Retina (tissue), 1 donor: ENCODE measurements around the gene UQCRHL.

ENCODE experiments used
- DNase-seq: peaks from one replicate; pipeline ENCODE4 v3.0.0-alpha.2; 2016

UQCRHL gene

DNA sequence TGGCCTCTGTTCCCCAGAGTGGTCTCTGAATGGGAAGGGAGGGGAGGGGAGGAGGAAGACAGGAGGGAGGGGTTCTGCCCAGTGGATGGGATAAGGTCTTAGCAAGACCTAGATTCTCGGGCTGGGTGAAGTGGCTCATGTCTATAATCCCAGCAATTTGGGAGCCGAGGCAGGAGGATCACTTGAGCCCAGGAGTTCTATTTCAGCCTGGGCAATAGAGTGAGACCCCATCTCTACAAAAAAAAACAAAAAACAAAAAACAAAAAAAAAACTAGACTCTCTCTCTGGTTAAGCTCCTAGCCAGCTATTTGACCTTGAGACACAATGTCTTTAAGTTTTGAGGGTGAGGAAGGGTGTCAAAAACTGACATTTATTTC, 11.4 kb downstream of the UQCRHL start:
- no peak for DNase-seq

- DNase-seq, result no peak
Measured at GRCh38 chr1:15788624-15789301, 18.7 kb downstream of the UQCRHL start.

GRCh38 chr1:15786581-15786980, 20.9 kb downstream of the UQCRHL start:
- DNase-seq, result no peak

- DNase-seq, result no peak
Measured at GRCh38 chr1:15785683-15786082, 21.8 kb downstream of the UQCRHL start.

DNA sequence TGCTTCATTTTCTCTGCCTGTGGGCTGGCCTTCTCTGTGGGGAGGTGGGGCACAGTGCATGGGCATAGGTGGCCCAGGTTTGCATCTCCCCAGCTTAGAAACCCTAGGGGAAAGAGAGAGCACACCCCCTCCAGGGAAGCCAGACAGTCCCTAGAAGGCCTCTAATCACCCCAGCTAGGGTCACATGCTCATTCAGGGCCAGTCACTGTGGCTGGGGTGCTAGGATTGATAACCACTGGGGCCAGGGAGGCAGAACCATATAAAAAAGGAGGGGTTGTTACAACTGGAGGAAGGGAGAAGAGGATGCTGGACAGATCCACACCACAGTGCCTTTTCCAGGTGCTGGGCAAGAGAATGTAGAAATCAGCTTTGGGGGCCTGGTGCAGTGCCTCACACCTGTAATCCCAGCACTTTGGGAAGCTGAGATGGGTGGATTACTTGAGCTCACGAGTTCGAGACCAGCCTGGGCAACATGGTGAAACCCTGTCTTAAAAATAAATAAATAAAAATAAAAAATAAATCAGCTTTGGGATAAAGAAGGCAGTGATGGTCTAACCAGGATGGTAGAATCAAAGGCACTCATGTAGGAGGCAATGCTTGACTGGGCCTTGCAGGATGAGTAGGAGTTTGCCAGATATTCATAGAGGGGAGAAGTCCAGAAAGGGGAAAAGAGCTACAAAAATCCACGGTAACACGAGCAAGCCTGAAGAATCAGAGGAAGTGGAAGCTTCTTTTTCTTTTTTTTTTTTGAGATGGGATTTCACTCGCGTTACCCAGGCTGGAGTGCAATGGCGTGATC, 29.3 kb downstream of the UQCRHL start:
- DNase-seq, result no peak

DNA sequence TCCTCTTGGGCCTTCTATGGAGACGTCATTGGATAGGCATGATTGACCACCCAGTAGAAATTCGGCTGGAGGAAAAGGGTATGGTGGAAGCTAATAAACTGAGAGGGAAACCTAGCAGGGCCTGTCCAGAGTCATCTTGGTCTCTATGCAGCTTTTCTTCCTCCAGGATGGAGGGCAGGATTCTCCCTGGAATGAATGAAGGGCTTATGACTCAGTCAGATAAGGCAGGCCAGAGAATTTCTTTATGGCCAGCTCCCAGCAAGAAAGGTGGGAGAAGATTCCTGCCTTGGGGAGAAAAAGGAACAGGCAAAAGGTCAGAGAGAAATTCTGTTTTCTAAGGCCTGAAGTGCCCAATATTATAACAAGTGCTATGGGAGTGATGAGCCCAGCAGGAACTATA, 31.7 kb downstream of the UQCRHL start:
- DNase-seq, result no peak

DNA sequence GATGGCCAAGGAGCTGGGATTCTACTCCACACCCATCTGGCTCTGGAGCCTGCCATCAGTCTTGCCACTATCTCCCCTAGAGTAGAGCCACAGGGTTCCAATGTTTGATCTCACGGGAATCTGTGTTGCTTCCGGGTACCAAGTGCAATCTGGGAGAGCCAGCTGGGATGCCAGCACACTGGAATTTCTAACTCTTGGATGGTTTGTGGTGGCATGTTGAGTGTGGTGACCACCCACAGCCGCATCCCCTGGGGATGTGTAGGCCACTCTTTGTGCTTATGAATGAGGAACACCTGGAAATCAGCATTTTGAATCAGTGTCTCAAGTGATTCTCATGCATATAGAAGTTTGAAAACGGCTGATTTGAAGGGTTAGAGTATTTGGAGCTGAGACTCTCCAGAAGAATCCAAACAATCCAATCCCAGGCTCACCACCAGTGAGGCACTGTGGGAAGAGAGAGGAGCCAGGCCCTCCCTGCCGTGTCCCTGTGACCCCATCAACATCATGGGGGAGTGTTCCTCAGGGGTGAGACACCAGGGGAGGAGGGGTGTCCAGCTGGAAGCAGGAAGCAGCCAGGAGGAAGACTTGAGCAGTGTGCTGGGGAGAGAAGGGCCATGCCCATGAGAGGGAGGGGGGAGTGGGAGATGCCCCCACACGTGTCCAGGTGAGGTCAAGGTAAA, 35.5 kb downstream of the UQCRHL start:
- no peak for DNase-seq

DNA sequence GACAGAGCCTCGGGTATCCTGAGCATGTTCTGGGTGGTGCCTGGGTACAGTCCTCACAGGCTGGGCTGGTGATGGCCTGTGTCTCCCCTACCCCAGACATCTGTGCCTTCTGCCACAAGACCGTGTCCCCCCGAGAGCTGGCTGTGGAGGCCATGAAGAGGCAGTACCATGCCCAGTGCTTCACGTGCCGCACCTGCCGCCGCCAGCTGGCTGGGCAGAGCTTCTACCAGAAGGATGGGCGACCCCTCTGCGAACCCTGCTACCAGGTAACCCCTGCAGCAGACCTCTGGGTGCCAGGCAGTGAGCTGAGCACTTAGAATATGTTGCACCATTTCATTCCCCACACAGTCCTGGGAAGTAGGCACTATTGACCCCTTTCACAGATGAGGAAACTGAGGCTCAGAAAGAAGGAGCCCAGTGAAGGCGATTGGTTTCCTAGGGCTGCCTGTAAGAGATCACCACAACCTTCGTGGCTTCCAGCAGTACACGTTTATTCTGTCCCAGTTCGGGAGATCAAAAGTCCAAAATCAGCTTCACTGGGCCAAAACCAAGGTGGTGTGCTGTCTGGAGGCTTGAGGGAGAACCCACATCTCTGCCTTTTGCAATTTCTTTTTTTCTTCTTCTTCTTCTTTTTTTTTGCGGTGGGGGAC, 37.0 kb downstream of the UQCRHL start:
- no peak for DNase-seq

- DNase-seq, result no peak
Measured at GRCh38 chr1:15768388-15768787, 39.1 kb downstream of the UQCRHL start.

DNA sequence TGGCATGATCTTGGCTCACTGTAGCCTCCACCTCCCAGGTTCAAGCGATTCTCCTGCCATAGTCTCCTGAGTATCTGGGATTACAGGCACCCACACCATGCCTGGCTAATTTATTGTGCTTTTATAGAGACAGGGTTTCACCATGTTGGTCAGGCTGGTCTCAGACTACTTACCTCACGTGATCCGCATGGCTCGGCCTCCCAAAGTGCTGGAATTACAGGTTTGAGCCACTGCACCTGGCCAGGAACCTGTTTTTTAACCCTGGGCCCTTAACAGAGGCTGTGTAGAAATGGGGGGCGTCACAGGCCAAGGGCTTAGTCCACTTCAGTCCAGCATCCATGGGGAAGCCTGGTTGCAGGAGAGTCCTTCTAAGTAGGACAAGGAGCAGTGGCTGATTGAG, 39.5 kb downstream of the UQCRHL start:
- no peak for DNase-seq

DNA sequence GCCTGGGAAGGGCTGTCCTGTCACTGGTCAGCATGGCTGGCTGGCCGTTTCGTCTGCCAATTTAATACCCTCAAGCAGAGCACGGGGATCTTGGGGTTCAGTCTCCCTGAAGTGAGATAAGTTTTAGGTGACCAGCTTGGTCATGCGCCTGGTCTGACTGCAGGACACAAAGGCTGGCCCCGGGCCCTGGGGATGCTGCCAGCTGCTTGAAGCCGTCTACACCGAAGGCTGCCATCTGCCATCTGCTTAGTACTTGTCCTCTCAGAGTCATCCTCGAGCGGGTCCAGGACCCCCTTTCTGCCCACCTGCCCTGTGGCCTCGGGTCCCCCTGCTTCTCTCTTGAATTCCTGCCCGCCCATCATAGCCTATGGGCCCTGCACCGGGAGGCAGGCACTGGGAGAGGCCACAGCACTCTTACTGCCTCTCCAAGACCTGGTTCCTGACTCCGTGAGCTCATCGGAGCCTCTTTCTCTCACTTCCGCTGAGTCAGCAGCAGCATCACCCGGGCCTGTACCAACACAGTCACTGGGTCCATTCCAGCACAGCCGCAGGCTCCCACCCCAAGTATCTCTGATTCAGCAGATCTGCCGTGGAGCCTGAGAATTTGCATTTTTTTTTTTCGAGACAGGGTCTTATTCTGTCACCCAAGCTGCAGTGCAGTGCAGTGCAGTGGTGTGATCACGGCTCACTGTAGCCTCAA, 41.8 kb downstream of the UQCRHL start:
- no peak for DNase-seq

DNA sequence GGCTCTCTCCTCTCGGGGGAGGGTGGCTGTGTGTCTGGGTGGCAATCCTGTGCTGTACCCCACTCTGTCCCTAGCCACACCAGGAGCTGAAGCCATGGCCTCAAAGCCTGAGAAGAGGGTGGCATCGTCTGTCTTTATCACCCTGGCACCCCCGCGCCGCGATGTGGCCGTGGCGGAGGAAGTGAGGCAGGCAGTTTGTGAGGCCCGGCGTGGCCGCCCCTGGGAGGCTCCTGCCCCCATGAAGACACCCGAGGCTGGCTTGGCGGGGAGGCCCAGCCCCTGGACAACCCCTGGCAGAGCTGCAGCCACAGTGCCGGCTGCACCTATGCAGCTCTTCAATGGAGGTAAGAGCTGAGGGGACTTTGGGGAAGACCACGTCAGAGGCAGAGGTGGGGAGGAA, 42.6 kb downstream of the UQCRHL start:
- no peak for DNase-seq

GRCh38 chr1:15764269-15764764, 43.1 kb downstream of the UQCRHL start:
- DNase-seq, result no peak

GRCh38 chr1:15762546-15762945, 44.9 kb downstream of the UQCRHL start:
- DNase-seq, result no peak

GRCh38 chr1:15761366-15762128, 45.9 kb downstream of the UQCRHL start:
- DNase-seq, result no peak

DNA sequence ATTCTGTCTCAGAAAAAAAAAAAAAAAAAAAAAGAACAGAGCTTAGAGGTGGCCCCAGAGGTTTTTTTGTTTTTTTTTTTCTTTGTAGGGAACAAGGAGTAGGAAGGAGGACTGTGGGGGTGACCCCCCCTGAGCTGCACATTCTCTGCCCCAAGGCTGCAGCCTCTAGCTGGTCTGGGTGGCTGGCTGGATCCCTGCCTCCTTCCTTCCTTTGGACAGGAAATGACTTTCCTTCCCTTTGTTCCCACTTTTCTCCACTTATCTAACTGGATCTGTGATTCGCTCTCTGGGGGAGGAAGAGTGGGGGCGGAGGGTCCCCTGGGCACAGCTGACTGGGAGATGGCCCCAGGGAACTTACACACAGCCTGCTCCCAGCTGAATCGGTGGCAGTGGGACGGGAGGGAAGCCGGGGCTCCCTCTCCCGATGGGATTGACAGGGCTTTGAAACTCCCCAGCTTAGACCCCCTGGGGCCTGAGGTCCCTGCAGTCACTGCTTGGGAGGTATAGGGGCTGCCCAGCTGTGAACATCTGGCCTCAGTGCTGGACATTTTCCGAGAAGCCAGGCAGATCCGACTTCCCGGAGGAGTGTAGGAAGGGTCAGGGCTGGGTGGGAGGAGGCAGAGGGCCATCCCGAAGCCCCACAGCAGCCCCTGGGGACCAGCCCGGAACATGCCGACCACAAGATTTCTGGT, 46.8 kb downstream of the UQCRHL start:
- no peak for DNase-seq

DNA sequence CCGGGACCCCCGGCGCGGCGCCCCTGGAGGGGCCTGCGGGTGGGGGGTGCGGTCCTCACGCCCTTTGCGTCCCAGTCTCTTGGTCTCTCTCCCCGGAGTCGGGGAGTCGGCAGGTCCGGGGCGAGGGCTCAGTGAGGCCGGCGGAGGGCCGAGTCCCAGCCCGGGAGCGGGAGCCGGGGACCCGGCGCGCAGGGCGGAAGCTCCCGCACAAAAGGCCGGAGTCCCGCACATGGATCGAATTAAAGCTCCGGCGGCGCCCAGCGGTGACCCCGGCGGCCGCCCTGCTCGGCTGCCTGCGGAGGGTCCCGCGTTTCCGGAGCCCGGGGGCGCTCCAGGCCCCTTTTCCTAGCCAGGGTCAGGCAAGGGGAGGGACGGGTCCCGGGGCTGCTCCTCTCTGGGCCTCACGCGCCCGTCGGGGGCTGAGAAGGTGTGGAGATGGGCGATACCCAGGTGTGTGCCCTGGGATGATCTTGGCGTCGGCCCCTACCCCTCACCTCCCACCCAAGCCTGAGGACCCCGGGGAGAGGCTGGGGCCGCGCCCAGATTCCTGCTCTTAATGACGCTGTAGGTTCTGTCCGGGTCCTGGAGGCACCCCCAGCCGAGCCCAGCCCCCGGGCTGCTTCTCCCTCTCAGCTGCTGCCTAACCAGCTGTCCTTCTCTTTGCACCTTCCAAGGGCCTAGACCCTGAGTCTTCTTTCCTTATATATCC, 48.3 kb downstream of the UQCRHL start:
- peak; percentile 71 for DNase-seq

DNA sequence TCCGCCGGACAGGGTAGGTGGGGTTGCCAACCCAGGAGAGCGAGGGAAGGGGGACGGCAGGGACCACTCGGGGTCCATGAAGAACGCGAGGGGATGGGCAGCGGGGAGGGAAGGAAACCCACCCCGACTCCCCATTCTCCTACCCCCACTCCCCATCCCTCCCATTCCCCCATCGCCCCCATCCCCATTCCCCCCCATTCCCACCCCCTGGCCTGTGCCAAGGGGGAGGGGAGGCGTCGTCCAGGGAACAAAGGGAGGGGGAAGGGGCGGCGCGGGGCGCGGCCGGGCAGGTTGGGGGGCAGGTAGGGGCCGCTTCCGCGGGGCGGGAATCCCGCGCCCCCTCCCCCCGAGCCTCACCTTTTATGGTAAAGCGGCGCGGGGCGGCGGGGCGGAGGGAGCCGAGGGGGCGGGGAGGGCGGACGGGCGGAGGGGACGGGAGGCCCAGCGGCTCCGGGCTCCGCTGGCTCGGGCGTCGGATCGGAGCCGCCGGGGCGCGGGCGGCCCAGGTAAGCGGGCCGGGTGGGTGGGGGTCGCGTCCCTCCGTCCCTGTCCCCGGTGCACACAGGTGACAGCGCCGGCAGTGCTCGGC, 49.0 kb downstream of the UQCRHL start, which contains the start of gene FBLIM1:
TSS of gene FBLIM1 (plus strand) at position 453 of the 589 bp plus-strand sequence. CDS start 6,189 bp downstream, outside the sequence.
- no peak for DNase-seq

DNA sequence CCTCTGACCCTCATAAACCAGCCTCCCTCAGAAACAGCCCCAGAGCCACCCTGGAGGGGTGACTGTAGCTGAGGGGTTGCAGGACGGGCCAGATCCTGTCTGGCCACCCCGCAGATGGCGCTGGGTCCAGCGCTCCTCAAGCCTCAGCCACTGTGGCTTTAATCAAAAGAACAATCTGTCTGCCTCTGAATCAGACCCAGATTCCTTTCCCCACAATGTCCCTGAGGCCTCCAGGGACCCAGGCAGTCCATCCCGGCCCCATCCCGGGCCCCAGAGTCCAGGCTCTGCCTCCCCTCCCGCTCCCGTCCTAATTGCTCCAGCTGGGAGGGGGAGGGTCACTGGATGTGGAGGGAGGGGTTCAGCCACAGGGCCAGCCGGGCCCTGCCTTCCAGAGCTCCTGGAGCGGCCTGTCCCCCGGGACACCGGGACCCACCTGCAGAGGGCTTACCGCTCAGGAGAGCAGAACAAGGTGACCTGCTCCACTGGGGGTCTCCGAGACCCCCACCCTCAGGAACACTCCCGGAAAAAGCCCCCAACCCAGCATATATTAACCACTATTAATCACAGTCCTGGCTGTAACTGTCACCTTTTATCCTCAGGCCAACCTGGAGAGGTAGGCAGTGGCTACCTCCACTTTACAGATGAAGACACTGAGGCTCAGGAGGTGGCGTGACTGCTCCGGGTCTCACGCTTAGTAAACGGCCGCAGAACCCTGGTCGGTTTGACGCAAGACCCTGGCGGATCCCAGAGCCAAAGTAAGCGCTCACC, 49.7 kb downstream of the UQCRHL start:
- DNase-seq, result peak; percentile 75
